H1 (cell line): ENCODE results near the gene CLCC1. TPM values are rescaled to one million over a fixed set of nuclear protein-coding genes. Genes with fewer than 3 reads are reported as not detected.

ENCODE experiments used
- ASH2L ChIP-seq: fragments of 200-600, 300-600 bp; sonication (generic); IDR thresholded peaks from one replicate; pipeline ENCODE4 v1.7.1; 2017; ENCODE audit warnings: low read length
- ATF2 ChIP-seq: IDR thresholded peaks from 2 replicates; pipeline ENCODE4 v1.6.1; 2012; ENCODE audit warnings: low read length, inconsistent platforms
- CBX8 ChIP-seq: fragments of 300-800, 300-1000 bp; sonication (generic); IDR thresholded peaks from 2 replicates; pipeline ENCODE4 v1.7.1; 2016; ENCODE audit warnings: low read depth, low read length, borderline replicate concordance
- CHD2 ChIP-seq: IDR thresholded peaks from 2 replicates; pipeline ENCODE4 v1.6.1; 2012; ENCODE audit warnings: low read length, improper control_type of control experiment
- CREB1 ChIP-seq: IDR thresholded peaks from 2 replicates; pipeline ENCODE4 v1.6.1; 2012; ENCODE audit warnings: inconsistent platforms
- E2F6 ChIP-seq: IDR thresholded peaks from 2 replicates; pipeline ENCODE4 v1.6.1; 2012; ENCODE audit warnings: inconsistent platforms
- EZH2 ChIP-seq: fragments of 200-600 bp; sonication (generic); IDR thresholded peaks from 2 replicates; pipeline ENCODE4 v1.7.1; 2012; ENCODE audit warnings: low read depth, mild to moderate bottlenecking, moderate library complexity, low read length, inconsistent platforms; ENCODE audit not compliant: severe bottlenecking
- GTF2F1 ChIP-seq: IDR thresholded peaks from 2 replicates; pipeline ENCODE4 v1.6.1; 2012; ENCODE audit warnings: low read depth, low read length, improper control_type of control experiment, borderline replicate concordance
- HDAC2 ChIP-seq, 2 experiments: fragments of 300-600 bp in 1 of 2; sonication (generic) in 1 of 2; IDR thresholded peaks; 2 replicates each; pipeline ENCODE4 v1.6.1; 2011 to 2012; ENCODE audit warnings: low read depth in 2 of 2, low read length in 2 of 2, mild to moderate bottlenecking in 2 of 2, moderate library complexity in 2 of 2, borderline replicate concordance in 1 of 2, inconsistent platforms in 1 of 2
- JUND ChIP-seq: IDR thresholded peaks from 2 replicates; pipeline ENCODE4 v1.6.1; 2011; ENCODE audit warnings: mild to moderate bottlenecking, improper control_type of control experiment, low read length
- KDM1A ChIP-seq: fragments of 200-600, 300-600 bp; sonication (generic); IDR thresholded peaks from 2 replicates; pipeline ENCODE4 v1.7.1; 2016; ENCODE audit warnings: mild to moderate bottlenecking, low read length, borderline replicate concordance
- PHF8 ChIP-seq: fragments of 200-600 bp; sonication (generic); conservative IDR thresholded peaks from 2 replicates; pipeline ENCODE4 v1.7.1; 2012; ENCODE audit warnings: low read depth, mild to moderate bottlenecking, inconsistent platforms, low read length, moderate library complexity
- POLR2A ChIP-seq, 2 experiments: IDR thresholded peaks; 1 replicate in 1 of 2; 2 replicates in 1 of 2; pipeline ENCODE4 v1.6.1; 2011; ENCODE audit warnings: low read depth in 2 of 2, low read length in 2 of 2, mild to moderate bottlenecking in 2 of 2; ENCODE audit errors: control extremely low read depth in 1 of 2
- POLR2AphosphoS5 ChIP-seq: IDR thresholded peaks from 2 replicates; pipeline ENCODE4 v1.6.1; 2011; ENCODE audit warnings: low read depth, low read length
- SIN3A ChIP-seq, 2 experiments: IDR thresholded peaks in 1 of 2; conservative IDR thresholded peaks in 1 of 2; 2 replicates each; pipeline ENCODE4 v1.6.1; 2011 to 2012; ENCODE audit warnings: low read length in 2 of 2, improper control_type of control experiment in 1 of 2, low read depth in 1 of 2, mild to moderate bottlenecking in 1 of 2
- SIX5 ChIP-seq: IDR thresholded peaks from 2 replicates; pipeline ENCODE4 v1.6.1; 2011; ENCODE audit warnings: mild to moderate bottlenecking, low read depth, low read length
- SP1 ChIP-seq: IDR thresholded peaks from 2 replicates; pipeline ENCODE4 v1.6.1; 2011; ENCODE audit warnings: low read depth, low read length
- SRF ChIP-seq: IDR thresholded peaks from 2 replicates; pipeline ENCODE4 v1.6.1; 2011; ENCODE audit warnings: mild to moderate bottlenecking, low read depth, low read length, moderate library complexity
- TAF7 ChIP-seq: optimal IDR thresholded peaks from 2 replicates; pipeline ENCODE3; 2011; ENCODE audit warnings: low read depth, mild to moderate bottlenecking, inconsistent platforms, low read length, moderate library complexity, borderline replicate concordance
- TBP ChIP-seq: IDR thresholded peaks from 2 replicates; pipeline ENCODE4 v1.6.1; 2011; ENCODE audit warnings: low read depth, low read length, improper control_type of control experiment
- TEAD4 ChIP-seq: IDR thresholded peaks from 2 replicates; pipeline ENCODE4 v1.6.1; 2012; ENCODE audit warnings: low read depth, low read length, inconsistent platforms, mixed read lengths
- YY1 ChIP-seq: IDR thresholded peaks from 2 replicates; pipeline ENCODE4 v1.6.1; 2011; ENCODE audit warnings: low read depth, mild to moderate bottlenecking, low read length
- polyA plus RNA-seq, 7 experiments: library from polyadenylated mRNA; depleted of rRNA in 3 of 7; stranded (reverse) in 5 of 7; unstranded in 2 of 7; fragments of >200 nt in 5 of 7; fragments of 200-250 nt in 2 of 7; gene quantifications; 1 replicate in 5 of 7; 2 replicates in 1 of 7; 4 replicates in 1 of 7; pipeline versions ENCODE4 v1.2.1 to v1.2.3, GENCODE V29; 2011 to 2013; ENCODE audit warnings: missing spikeins in 2 of 7, mixed read lengths in 2 of 7
- total RNA-seq: library from RNA; stranded (reverse); fragmentation: NEBNext Ultra II Directional; extraction: Animal tissue kit (Norgen Biotek cat#: 25700); gene quantifications from 2 replicates; pipeline ENCODE4 v1.2.1, GENCODE V29; 2021

Gene CLCC1
- total and polyA plus RNA-seq, 2 of the 8 experiments (the other 6 are each of a cell fraction or from before 2014, with no cell fraction given) = 8.1 to 23.8 TPM

DNA sequence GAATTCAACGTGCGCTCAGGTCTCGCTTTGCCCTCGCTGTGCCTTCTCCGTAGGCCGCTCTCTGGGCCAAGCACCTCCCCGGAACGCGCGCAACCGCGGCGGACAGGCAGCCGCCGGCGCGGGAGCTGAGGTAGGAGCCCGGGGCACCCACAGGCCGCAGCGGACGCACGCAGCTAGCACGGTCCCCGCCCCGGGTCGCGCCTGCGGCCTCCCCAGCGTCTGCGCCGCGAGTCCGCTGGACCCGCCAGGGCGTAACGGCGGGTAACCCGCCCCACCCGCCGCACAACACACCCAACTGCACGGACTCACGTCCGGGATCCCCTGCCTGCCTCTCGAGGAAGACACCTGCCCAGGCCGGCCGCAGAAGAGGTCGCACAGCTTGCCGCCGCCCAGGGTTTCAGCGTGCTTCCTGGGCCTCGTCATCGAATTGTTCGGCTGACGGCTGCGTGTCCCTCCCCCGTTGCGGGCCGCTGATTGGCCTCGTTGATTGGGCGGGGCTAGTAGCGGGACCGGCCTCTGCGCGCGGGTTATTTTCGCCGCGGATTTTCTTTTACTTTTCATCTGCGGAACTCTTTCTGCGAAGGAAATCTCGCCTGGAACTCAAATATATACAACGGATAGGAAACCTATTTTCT lies at the start of gene CLCC1 (continued):
- 0 out of 2 replicates have a peak, but pooled peaks have one; percentile 28 for TF ChIP-seq ATF2
- peak; percentile 94 for TF ChIP-seq ASH2L
- 0 out of 2 replicates have a peak, but pooled peaks have one; percentile 26 for TF ChIP-seq GTF2F1
- TF ChIP-seq TBP = 0 out of 2 replicates have a peak, but pooled peaks have one; percentile 37
- TF ChIP-seq CBX8 = no peak
- 0 out of 2 replicates have a peak, but pooled peaks have one; percentile 8 for TF ChIP-seq TEAD4
- 0 out of 2 replicates have a peak, but pooled peaks have one; percentile 16 for TF ChIP-seq JUND
- TF ChIP-seq POLR2AphosphoS5 = peak; percentile 95
- TF ChIP-seq KDM1A = no peak
- peak; percentile 81 for TF ChIP-seq PHF8
- peak in 1 of 2 experiments; percentile 75; a peak in 1 of 4 replicates for TF ChIP-seq SIN3A (conservative IDR thresholded peaks at IDR 0.05 in 1 of 2, IDR thresholded peaks at IDR 0.05 in 1 of 2; ENCODE audit: low read depth in 1 of 2, low read length in 2 of 2)
- peak; percentile 34 for TF ChIP-seq TAF7
- TF ChIP-seq SIX5 = no peak
- peak in 1 of 2 experiments; percentile 86; a peak in 2 of 3 replicates for TF ChIP-seq POLR2A (IDR thresholded peaks at IDR 0.05; ENCODE audit: control extremely low read depth in 1 of 2, low read depth in 2 of 2, low read length in 2 of 2)
- no peak for TF ChIP-seq YY1
- TF ChIP-seq CHD2 = no peak
- peak; percentile 84 for TF ChIP-seq CREB1
- TF ChIP-seq SRF = no peak
- TF ChIP-seq HDAC2 (IDR thresholded peaks at IDR 0.05; ENCODE audit: borderline replicate concordance in 1 of 2, low read depth in 2 of 2, low read length in 2 of 2) = no peak; a peak in 1 of 4 replicates
- no peak for TF ChIP-seq EZH2
- TF ChIP-seq E2F6 = peak; percentile 84
- 0 out of 2 replicates have a peak, but pooled peaks have one; percentile 19 for TF ChIP-seq SP1
